GM20000 (cell line): ENCODE data around the gene CBLC.

Experiments used
- DNase-seq: peaks from one replicate; pipeline ENCODE4 v3.0.0; 2012; ENCODE audit warnings: low spot score
- TF ChIP-seq, protein P1 (sequence below): IDR thresholded peaks from 2 replicates; pipeline ENCODE4 v1.5.1; 2012; ENCODE audit warnings: mild to moderate bottlenecking, control low read depth; ENCODE audit errors: extremely low read depth, missing control alignments

Gene CBLC

GRCh38 chr19:44757735-44758505, 19.8 kb upstream of the CBLC start:
- TF ChIP-seq, protein P1, sequence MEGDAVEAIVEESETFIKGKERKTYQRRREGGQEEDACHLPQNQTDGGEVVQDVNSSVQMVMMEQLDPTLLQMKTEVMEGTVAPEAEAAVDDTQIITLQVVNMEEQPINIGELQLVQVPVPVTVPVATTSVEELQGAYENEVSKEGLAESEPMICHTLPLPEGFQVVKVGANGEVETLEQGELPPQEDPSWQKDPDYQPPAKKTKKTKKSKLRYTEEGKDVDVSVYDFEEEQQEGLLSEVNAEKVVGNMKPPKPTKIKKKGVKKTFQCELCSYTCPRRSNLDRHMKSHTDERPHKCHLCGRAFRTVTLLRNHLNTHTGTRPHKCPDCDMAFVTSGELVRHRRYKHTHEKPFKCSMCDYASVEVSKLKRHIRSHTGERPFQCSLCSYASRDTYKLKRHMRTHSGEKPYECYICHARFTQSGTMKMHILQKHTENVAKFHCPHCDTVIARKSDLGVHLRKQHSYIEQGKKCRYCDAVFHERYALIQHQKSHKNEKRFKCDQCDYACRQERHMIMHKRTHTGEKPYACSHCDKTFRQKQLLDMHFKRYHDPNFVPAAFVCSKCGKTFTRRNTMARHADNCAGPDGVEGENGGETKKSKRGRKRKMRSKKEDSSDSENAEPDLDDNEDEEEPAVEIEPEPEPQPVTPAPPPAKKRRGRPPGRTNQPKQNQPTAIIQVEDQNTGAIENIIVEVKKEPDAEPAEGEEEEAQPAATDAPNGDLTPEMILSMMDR, result no peak
- DNase-seq, result no peak

- no peak for DNase-seq
- TF ChIP-seq, protein P1, result no peak
Measured at GRCh38 chr19:44758596-44758995, 19.1 kb upstream of the CBLC start.

DNA sequence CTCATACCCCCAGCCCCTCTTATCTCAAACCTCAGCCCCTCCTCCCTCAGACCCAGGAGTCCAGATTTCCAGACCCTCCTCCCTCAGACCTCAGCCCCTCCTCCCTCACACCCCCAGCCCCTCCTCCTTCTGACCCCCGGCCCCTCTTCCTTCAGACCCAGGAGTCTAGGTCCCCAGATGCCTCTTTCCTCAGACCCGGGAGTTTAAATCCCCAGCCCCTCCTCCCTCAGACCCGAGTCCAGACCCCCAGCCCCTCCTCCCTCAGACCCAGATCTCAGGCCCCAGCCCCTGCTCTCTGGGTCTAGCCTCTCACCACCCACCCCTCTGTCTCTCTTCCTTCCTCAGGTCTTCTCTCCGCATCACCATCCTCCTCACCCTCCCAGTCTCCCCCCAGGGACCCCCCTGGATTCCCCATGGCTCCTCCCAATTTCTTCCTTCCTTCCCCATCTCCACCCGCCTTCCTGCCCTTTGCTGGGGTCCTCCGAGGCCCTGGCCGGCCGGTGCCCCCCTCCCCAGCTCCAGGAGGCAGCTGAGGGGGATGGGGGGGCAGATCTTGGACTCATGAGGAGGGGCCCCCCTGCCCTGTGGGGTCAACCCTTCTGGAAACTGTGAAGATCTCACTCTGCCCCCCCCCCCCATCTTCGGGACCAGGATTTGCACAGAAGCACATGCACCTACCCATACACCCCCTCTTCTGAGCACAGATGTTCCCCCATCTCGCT, 18.4 kb upstream of the CBLC start:
- DNase-seq, result no peak
- TF ChIP-seq, protein P1, result no peak

- DNase-seq, result no peak
- TF ChIP-seq, protein P1, result no peak
Measured at GRCh38 chr19:44762038-44762437, 15.7 kb upstream of the CBLC start.

DNA sequence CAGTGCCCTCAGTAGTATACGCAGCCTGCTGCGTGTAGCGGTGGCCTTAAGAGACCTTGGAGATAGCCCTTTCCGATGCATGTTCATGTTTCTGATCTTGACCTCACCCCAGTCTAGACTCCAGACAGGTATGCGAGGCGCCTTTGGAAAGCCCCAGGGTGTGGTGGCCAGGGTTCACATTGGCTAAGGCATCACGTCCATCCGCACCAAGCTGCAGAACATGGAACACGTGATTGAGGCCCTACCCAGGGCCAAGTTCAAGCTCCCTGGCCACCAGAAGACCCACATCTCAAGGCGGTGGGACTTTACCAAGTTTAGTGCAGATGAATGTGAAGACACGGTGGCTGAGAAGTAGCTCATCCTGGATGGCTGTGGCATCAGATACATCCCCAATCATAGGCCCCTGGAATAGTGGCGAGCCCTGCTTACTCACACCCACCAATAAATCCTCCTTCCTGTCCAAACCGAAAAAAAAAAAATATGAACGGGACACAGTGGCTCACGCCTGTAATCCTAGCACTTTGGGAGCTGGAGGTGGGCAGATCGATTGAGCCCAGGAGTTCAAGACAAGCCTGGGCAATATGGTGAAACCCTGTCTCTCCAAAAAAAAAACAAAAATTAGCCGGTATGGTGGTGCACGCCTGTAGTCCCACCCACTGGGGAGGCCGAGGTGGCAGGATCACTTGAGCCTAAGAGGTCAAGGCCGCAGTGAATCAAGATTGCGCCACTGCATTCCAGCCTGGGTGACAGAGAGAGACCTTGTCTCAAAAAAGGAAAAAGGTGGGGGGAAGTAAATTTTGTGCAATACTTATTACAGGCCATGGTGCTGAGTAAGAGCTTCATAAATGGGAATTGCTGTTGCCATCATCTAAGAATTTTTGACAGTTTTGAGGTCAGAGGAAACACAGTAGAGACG, 12.4 kb upstream of the CBLC start:
- DNase-seq, result no peak

DNA sequence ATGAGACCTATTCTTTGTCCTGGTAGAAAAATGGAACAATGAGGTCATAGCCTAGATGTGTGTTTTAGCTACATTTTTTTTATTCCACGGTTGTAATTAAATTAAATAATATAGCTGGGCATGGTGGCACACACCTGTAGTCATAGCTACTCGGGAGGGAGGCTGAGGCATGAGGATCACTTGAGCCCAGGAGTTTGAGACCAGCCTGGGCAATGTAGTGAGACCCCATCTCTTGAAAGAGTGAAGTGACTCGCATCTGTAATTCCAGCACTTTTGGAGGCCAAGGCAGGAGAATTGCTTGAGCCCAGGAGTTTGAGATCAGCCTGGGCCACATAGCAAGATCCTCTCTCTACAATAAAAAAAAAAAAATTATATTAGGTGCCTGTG, 11.7 kb upstream of the CBLC start:
- TF ChIP-seq, protein P1, result no peak

More for the DNA sequence above, 12.4 kb upstream of the CBLC start:
- TF ChIP-seq, protein P1, result no peak

More for the DNA sequence above, 11.7 kb upstream of the CBLC start:
- DNase-seq, result no peak
